HEK293 (cell line): ENCODE data around the gene RHBDL3.

Source experiments
- ELK4 ChIP-seq: IDR thresholded peaks from 2 replicates; pipeline ENCODE4 v1.6.1; 2011; ENCODE audit warnings: mild to moderate bottlenecking, low read depth, low read length, borderline replicate concordance
- ZNF785 ChIP-seq: fragments of 450-650 bp; formaldehyde crosslinking; IDR thresholded peaks from 2 replicates; pipeline ENCODE4 v1.5.1; 2016; ENCODE audit warnings: missing biosample characterization, missing genetic modification characterization

GRCh38 chr17:32349854-32350665 is 84.4 kb downstream of the RHBDL3 start, which contains the start of gene ZNF207:
- TF ChIP-seq ELK4: no peak
- no peak for TF ChIP-seq ZNF785
